HEK293 (cell line): ENCODE data around the gene RASA4.

Experiments
- CTCF ChIP-seq: fragments of 450-650 bp; formaldehyde crosslinking; IDR thresholded peaks from 2 replicates; pipeline ENCODE4 v1.5.1; 2016; ENCODE audit warnings: missing biosample characterization, missing genetic modification characterization
- KLF8 ChIP-seq: fragments of 450-650 bp; formaldehyde crosslinking; IDR thresholded peaks from 2 replicates; pipeline ENCODE4 v1.5.1; 2016; ENCODE audit warnings: missing biosample characterization, missing genetic modification characterization
- SP2 ChIP-seq: fragments of 450-650 bp; formaldehyde crosslinking; IDR thresholded peaks from 2 replicates; pipeline ENCODE4 v1.5.1; 2016; ENCODE audit warnings: missing biosample characterization, missing genetic modification characterization
- SP7 ChIP-seq: fragments of 450-650 bp; formaldehyde crosslinking; IDR thresholded peaks from 2 replicates; pipeline ENCODE4 v1.5.1; 2016; ENCODE audit warnings: missing biosample characterization, missing genetic modification characterization
- YY1 ChIP-seq: fragments of 450-650 bp; formaldehyde crosslinking; IDR thresholded peaks from 2 replicates; pipeline ENCODE4 v1.5.1; 2018; ENCODE audit warnings: missing biosample characterization, missing genetic modification characterization
- YY2 ChIP-seq: fragments of 450-650 bp; formaldehyde crosslinking; IDR thresholded peaks from 2 replicates; pipeline ENCODE4 v1.5.1; 2016; ENCODE audit warnings: missing biosample characterization, missing genetic modification characterization
- ZBTB17 ChIP-seq: fragments of 450-650 bp; formaldehyde crosslinking; IDR thresholded peaks from 2 replicates; pipeline ENCODE4 v1.5.1; 2016; ENCODE audit warnings: missing biosample characterization, missing genetic modification characterization
- ZBTB8A ChIP-seq: fragments of 450-650 bp; formaldehyde crosslinking; IDR thresholded peaks from 2 replicates; pipeline ENCODE4 v1.5.1; 2016; ENCODE audit warnings: missing biosample characterization, missing genetic modification characterization
- ZFP37 ChIP-seq: fragments of 450-650 bp; formaldehyde crosslinking; IDR thresholded peaks from 2 replicates; pipeline ENCODE4 v1.5.1; 2016; ENCODE audit warnings: missing biosample characterization, missing genetic modification characterization
- ZFP69B ChIP-seq: fragments of 450-650 bp; formaldehyde crosslinking; IDR thresholded peaks from 2 replicates; pipeline ENCODE4 v1.5.1; 2016; ENCODE audit warnings: missing biosample characterization, missing genetic modification characterization
- ZNF2 ChIP-seq: fragments of 450-650 bp; formaldehyde crosslinking; IDR thresholded peaks from 2 replicates; pipeline ENCODE4 v1.5.1; 2016; ENCODE audit warnings: missing biosample characterization, missing genetic modification characterization
- ZNF324 ChIP-seq: fragments of 450-650 bp; formaldehyde crosslinking; IDR thresholded peaks from 2 replicates; pipeline ENCODE4 v1.5.1; 2016; ENCODE audit warnings: missing biosample characterization, missing genetic modification characterization
- ZNF335 ChIP-seq: fragments of 450-650 bp; formaldehyde crosslinking; conservative IDR thresholded peaks from 2 replicates; pipeline ENCODE4 v1.5.1; 2016; ENCODE audit warnings: missing biosample characterization, missing genetic modification characterization
- ZNF341 ChIP-seq: fragments of 450-650 bp; formaldehyde crosslinking; IDR thresholded peaks from 2 replicates; pipeline ENCODE4; 2016; ENCODE audit warnings: low read depth, missing biosample characterization, missing genetic modification characterization
- ZNF398 ChIP-seq: fragments of 450-650 bp; formaldehyde crosslinking; IDR thresholded peaks from 2 replicates; pipeline ENCODE4 v1.5.1; 2017; ENCODE audit warnings: missing biosample characterization, missing genetic modification characterization
- ZNF449 ChIP-seq: fragments of 450-650 bp; formaldehyde crosslinking; IDR thresholded peaks from 2 replicates; pipeline ENCODE4 v1.5.1; 2017; ENCODE audit warnings: missing biosample characterization, mild to moderate bottlenecking, missing genetic modification characterization, moderate library complexity
- ZNF501 ChIP-seq: fragments of 450-650 bp; formaldehyde crosslinking; IDR thresholded peaks from 2 replicates; pipeline ENCODE4 v1.5.1; 2016; ENCODE audit warnings: missing biosample characterization, missing genetic modification characterization
- ZNF518A ChIP-seq: fragments of 450-650 bp; formaldehyde crosslinking; conservative IDR thresholded peaks from 2 replicates; pipeline ENCODE4 v1.5.1; 2016; ENCODE audit warnings: low read depth, missing biosample characterization, missing genetic modification characterization
- ZNF623 ChIP-seq: fragments of 450-650 bp; formaldehyde crosslinking; IDR thresholded peaks from 2 replicates; pipeline ENCODE4 v1.5.1; 2016; ENCODE audit warnings: missing biosample characterization, missing genetic modification characterization
- ZNF629 ChIP-seq: fragments of 450-650 bp; formaldehyde crosslinking; IDR thresholded peaks from 2 replicates; pipeline ENCODE4 v1.5.1; 2017; ENCODE audit warnings: missing biosample characterization, missing genetic modification characterization
- ZNF660 ChIP-seq: fragments of 450-650 bp; IDR thresholded peaks from 2 replicates; pipeline ENCODE4 v1.5.1; 2018; ENCODE audit warnings: missing biosample characterization, mild to moderate bottlenecking, missing genetic modification characterization
- ZNF692 ChIP-seq: fragments of 450-650 bp; formaldehyde crosslinking; IDR thresholded peaks from 2 replicates; pipeline ENCODE4 v1.5.1; 2016; ENCODE audit warnings: missing biosample characterization, missing genetic modification characterization
- ZNF76 ChIP-seq: fragments of 450-650 bp; formaldehyde crosslinking; IDR thresholded peaks from 2 replicates; pipeline ENCODE4; 2016; ENCODE audit warnings: low read depth, missing biosample characterization, missing genetic modification characterization, borderline replicate concordance
- ZSCAN5A ChIP-seq: fragments of 450-650 bp; formaldehyde crosslinking; IDR thresholded peaks from 2 replicates; pipeline ENCODE4 v1.5.1; 2016; ENCODE audit warnings: missing biosample characterization, missing genetic modification characterization
- ZXDB ChIP-seq: fragments of 450-650 bp; formaldehyde crosslinking; IDR thresholded peaks from 2 replicates; pipeline ENCODE4 v1.5.1; 2016; ENCODE audit warnings: missing biosample characterization, missing genetic modification characterization

Gene RASA4

GRCh38 chr7:102572261-102573239 lies 44.0 kb downstream of the RASA4 start, which contains the start of gene POLR2J3 (continued):
- TF ChIP-seq CTCF (peak; percentile 67), ZNF623 (tag by site-specific recombination) (0 out of 2 replicates have a peak, but pooled peaks have one; percentile 31), ZNF660 (0 out of 2 replicates have a peak, but pooled peaks have one; percentile 47), ZNF501 (tag by site-specific recombination) (peak; percentile 94), ZBTB8A (tag by site-specific recombination) (0 out of 2 replicates have a peak, but pooled peaks have one; percentile 52), ZFP69B (tag by site-specific recombination) (peak; percentile 13; the same call in 1 of the 2 replicates), ZNF324 (tag by site-specific recombination) (peak; percentile 76; the same call in 1 of the 2 replicates), ZNF2 (tag by site-specific recombination) (peak; percentile 83), ZSCAN5A (tag by site-specific recombination) (peak; percentile 55; the same call in 1 of the 2 replicates), ZNF76 (tag by site-specific recombination) (peak; percentile 36; the same call in 1 of the 2 replicates), ZNF449 (tag by site-specific recombination) (peak; percentile 22; the same call in 1 of the 2 replicates), ZBTB17 (tag by site-specific recombination) (peak; percentile 89), ZNF692 (tag by site-specific recombination) (peak; percentile 31; the same call in 1 of the 2 replicates), ZNF518A (tag by site-specific recombination) (peak; percentile 47), SP7 (tag by site-specific recombination) (peak; percentile 68), ZNF335 (tag by site-specific recombination) (peak; percentile 60; the same call in 1 of the 2 replicates), ZNF341 (peak; percentile 32; the same call in 1 of the 2 replicates), ZNF398 (tag by site-specific recombination) (0 out of 2 replicates have a peak, but pooled peaks have one; percentile 28), ZFP37 (tag by site-specific recombination) (peak; percentile 74; the same call in 1 of the 2 replicates), SP2 (tag by site-specific recombination) (peak; percentile 40), KLF8 (tag by site-specific recombination) (peak; percentile 38; the same call in 1 of the 2 replicates), ZNF629 (tag by site-specific recombination) (peak; percentile 61), ZXDB (tag by site-specific recombination) (peak; percentile 67; the same call in 1 of the 2 replicates), YY1 (tag by site-specific recombination) (peak; percentile 53), YY2 (tag by site-specific recombination) (peak; percentile 62)
